Measurements from ENCODE around the gene EPB41L3. TPM values are rescaled to one million over a fixed set of nuclear protein-coding genes. Genes with fewer than 3 reads are reported as not detected.

Gene EPB41L3
- total RNA-seq, 4 donors from 2014 or later = 9.6 to 37.0 (median 13.5) TPM

DNA sequence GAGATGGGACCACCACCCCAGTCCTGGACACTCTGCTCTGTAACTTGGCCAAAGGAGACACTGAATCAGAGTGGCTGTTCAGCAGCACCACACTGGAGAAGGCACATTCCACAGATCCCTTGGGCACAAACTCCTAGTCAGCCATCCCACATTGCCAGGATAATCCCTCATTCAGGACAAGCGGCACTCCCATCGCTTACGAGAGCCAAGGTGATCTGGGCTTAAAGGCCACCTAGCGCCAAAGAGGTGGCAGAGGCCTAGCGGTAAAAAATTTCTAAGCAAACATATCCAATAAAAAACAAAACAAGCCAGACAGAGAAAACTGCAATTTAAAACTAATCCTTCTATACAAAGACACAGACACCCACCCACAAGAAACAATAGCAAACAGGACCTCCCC lies 62.2 kb downstream of the EPB41L3 start:
- DNase-seq (ENCODE audit: low spot score in 2 of 2) = no peak
- no peak for TF ChIP-seq POLR2A (IDR thresholded peaks at IDR 0.05)
- TF ChIP-seq, protein P1, sequence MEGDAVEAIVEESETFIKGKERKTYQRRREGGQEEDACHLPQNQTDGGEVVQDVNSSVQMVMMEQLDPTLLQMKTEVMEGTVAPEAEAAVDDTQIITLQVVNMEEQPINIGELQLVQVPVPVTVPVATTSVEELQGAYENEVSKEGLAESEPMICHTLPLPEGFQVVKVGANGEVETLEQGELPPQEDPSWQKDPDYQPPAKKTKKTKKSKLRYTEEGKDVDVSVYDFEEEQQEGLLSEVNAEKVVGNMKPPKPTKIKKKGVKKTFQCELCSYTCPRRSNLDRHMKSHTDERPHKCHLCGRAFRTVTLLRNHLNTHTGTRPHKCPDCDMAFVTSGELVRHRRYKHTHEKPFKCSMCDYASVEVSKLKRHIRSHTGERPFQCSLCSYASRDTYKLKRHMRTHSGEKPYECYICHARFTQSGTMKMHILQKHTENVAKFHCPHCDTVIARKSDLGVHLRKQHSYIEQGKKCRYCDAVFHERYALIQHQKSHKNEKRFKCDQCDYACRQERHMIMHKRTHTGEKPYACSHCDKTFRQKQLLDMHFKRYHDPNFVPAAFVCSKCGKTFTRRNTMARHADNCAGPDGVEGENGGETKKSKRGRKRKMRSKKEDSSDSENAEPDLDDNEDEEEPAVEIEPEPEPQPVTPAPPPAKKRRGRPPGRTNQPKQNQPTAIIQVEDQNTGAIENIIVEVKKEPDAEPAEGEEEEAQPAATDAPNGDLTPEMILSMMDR (IDR thresholded peaks at IDR 0.05) = no peak
- TF ChIP-seq POLR2AphosphoS5 (IDR thresholded peaks at IDR 0.05) = no peak
- TF ChIP-seq EP300 (IDR thresholded peaks at IDR 0.05) = no peak
- Histone ChIP-seq H3K4me1 (no peaks in the 10 kb centered on the region), H3K9me3 (peaks cover 8% of the 10 kb centered on the region), H3K36me3 (no peaks in the 10 kb centered on the region), H3K27me3 (no peaks in the 10 kb centered on the region), H3K27ac (no peak overlapping the region), H3K4me3 (no peak overlapping the region)
- 100% methylated on average over 5 of the region's 5 CpGs for WGBS

DNA sequence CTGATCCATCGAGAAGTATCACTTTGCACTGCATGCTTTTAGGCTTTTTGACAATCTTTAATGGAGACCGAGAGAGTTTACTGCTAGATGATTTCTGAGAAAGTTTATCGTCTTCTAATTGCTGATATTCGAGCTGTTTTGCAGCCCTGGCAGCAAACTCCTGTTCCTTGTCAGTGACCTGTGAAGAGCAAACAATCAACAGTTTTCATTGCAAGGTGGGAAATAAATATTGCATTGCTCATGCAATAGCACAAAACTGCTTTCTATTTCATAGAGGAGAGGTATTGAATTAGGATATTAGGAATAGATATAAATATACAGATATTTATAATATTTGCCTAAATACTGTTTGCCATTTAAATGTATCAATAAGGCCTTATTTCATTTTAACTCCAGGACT lies 65.5 kb downstream of the EPB41L3 start:
- DNase-seq (ENCODE audit: low spot score in 2 of 2) = no peak
- H3K27me3 ChIP-seq = no peaks in the 10 kb centered on the region
- WGBS = 86% methylated on average over 4 of the region's 4 CpGs
- no peaks in the 10 kb centered on the region for H3K9me3 ChIP-seq
- no peaks in the 10 kb centered on the region for H3K4me1 ChIP-seq
- H3K36me3 ChIP-seq = no peaks in the 10 kb centered on the region
- no peak overlapping the region for H3K27ac ChIP-seq
- H3K4me3 ChIP-seq = no peak overlapping the region
- no peak for TF ChIP-seq POLR2AphosphoS5 (IDR thresholded peaks at IDR 0.05)
- TF ChIP-seq EP300 (IDR thresholded peaks at IDR 0.05) = no peak
- TF ChIP-seq, protein P1 (IDR thresholded peaks at IDR 0.05) = no peak
- no peak for TF ChIP-seq POLR2A (IDR thresholded peaks at IDR 0.05)

DNA sequence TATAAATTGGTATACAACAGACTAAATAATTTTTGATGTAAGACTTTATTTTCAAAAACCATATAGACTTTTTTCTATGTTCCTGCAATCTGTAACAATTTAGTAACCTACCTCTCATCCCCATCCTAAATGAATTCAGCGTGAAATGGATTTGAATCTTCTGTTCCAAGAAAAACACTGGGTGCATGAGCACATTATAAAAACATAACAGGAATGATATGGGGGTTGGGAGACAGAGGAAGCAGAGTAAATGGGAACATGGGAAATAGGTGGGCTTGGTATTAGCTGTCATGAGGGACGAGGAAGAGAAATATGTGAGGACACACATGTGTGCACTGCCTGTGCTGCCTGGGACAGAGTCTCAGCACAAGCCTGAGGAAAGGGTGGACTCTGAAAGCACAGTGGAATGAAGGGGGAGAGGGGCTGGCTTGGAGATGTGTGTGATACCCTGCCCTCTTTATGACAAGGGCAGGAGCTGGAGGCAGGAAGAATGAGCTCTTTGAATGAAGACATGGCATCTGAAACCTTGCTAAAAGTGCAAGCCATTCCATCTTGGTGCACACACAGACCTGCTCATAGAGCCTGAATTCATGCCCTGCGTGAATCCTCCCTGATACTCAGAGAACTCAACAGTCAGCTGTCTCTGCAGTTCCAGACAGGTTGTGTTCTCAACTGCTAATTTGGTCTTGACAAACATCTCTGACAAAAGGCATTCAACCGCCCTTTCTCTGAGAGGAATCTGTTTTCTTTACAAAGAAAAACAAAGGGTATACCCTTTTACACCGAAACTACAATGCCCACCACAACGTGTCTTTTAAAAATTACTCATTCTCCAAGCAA lies 66.6 kb downstream of the EPB41L3 start:
- Histone ChIP-seq H3K9me3 (no peaks in the 10 kb centered on the region), H3K27me3 (no peaks in the 10 kb centered on the region), H3K36me3 (no peaks in the 10 kb centered on the region), H3K27ac (no peak overlapping the region), H3K4me3 (no peak overlapping the region), H3K4me1 (no peaks in the 10 kb centered on the region)
- WGBS = 86% methylated on average over 6 of the region's 6 CpGs
- no peak for DNase-seq (ENCODE audit: low spot score in 2 of 2)
- TF ChIP-seq POLR2A (IDR thresholded peaks at IDR 0.05) (no peak), POLR2AphosphoS5 (IDR thresholded peaks at IDR 0.05) (no peak), EP300 (IDR thresholded peaks at IDR 0.05) (no peak)
- TF ChIP-seq, protein P1 (IDR thresholded peaks at IDR 0.05) = no peak

DNA sequence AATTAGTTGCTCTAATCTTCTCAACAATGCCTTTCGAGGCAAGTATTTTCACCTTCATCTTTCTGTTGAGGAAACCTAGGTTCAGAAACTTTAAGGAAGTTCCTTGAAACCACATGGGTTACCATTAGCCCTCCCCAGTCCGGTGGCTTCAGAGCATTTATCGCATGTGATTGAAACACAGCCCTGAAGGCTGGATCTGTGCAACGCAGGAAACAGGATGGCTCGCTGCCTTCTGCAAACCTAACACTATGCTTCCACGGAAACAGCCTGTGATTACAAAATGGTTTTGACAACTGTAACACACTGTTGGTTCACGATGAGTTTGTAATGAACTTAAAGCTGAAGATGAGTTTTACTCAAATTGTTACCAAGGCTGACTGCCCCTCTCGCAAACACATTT lies 68.5 kb downstream of the EPB41L3 start:
- TF ChIP-seq, protein P1 (IDR thresholded peaks at IDR 0.05) = no peak
- Histone ChIP-seq H3K27me3 (no peaks in the 10 kb centered on the region), H3K36me3 (no peaks in the 10 kb centered on the region), H3K4me1 (no peaks in the 10 kb centered on the region), H3K27ac (no peak overlapping the region), H3K4me3 (no peak overlapping the region), H3K9me3 (no peaks in the 10 kb centered on the region)
- 60% methylated on average over 8 of the region's 8 CpGs for WGBS
- DNase-seq (ENCODE audit: low spot score in 2 of 2) = no peak

DNA sequence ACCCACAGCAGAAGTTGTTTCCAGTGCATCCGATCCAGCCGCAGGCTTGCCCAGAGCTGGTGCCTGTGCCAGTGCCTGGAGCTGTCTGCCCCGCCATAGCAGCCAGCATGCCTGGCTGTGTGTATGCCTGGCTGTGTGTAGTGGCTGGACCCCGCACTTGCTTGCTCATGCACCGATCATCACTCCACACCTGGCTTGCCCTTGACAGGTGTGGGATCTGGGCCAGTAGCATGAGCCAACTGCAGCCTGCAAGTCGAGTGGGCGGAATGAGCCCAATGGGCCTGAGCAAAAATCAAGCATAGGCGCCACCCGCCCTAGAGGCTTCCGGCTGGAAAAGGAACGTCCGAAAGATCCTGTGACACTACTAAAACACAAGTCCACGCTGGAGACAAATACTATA lies 74.5 kb downstream of the EPB41L3 start:
- no peak for TF ChIP-seq EP300 (IDR thresholded peaks at IDR 0.05)
- TF ChIP-seq, protein P1 (IDR thresholded peaks at IDR 0.05) = no peak
- TF ChIP-seq POLR2AphosphoS5 (IDR thresholded peaks at IDR 0.05) = no peak
- no peak for TF ChIP-seq POLR2A (IDR thresholded peaks at IDR 0.05)
- Histone ChIP-seq H3K4me3 (no peak overlapping the region), H3K9me3 (no peaks in the 10 kb centered on the region), H3K36me3 (no peaks in the 10 kb centered on the region), H3K27ac (no peak overlapping the region), H3K27me3 (no peaks in the 10 kb centered on the region), H3K4me1 (peaks cover 11% of the 10 kb centered on the region)
- no peak for DNase-seq (ENCODE audit: low spot score in 2 of 2)
- 73% methylated on average over 8 of the region's 13 CpGs for WGBS

All from suprapubic skin (tissue), 4 donors.